Renal cortical epithelial cell (primary cell): ENCODE measurements around the gene HSD17B11. TPM values are rescaled to one million over a fixed set of nuclear protein-coding genes. Genes with fewer than 3 reads are reported as not detected.
"Not testable (repeated sequence)": the region's sequence is repeated elsewhere in the genome, so short reads cannot be mapped to it uniquely, and the experiment has no call there.

Source experiments
- DNase-seq: peaks from one replicate; pipeline ENCODE4 v3.0.0-alpha.2; 2011; ENCODE audit warnings: low read depth
- total RNA-seq: library from RNA; depleted of rRNA; stranded (reverse); fragments of >200 nt; gene quantifications from 2 replicates; pipeline ENCODE4 v1.2.3, GENCODE V29; 2014

HSD17B11 gene, protein sequence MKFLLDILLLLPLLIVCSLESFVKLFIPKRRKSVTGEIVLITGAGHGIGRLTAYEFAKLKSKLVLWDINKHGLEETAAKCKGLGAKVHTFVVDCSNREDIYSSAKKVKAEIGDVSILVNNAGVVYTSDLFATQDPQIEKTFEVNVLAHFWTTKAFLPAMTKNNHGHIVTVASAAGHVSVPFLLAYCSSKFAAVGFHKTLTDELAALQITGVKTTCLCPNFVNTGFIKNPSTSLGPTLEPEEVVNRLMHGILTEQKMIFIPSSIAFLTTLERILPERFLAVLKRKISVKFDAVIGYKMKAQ
- total RNA-seq: 31.6 and 34.0 TPM in 2 replicates

DNA sequence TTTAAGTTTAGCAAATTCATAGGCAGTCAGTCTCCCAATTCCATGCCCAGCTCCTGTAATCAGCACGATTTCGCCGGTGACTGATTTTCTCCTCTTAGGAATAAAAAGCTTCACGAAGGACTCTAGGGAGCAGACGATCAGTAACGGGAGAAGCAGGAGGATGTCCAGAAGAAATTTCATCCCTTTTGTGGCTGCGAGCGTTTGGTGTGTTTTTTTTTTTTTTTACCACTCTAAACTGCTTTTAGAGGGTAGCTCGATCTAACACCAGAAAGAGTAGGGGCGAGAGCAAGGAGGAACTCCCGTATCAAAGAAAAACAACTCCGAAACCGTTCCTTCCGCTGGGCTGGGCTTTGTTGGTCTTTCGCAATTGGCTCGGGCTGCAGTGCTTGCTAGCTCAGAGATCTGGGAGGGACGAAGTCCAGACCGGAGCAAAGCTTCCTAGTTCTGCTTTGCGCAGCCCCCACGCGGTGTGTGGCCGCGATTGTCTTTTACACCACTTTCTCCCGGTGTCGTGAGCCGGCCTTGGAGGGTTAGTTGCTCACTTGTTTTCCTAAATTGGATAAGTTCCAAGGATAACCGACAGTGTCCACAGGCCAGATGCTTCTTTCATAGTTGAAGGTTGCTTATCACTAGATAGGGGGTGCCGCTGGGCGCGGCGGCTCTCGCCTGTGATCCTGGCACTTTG is at the start of gene HSD17B11:
HSD17B11 (minus strand) TSS at position 298 of the 685 bp plus-strand sequence; CDS start at position 180, 118 bp downstream.
- peak; percentile 93 for DNase-seq

DNA sequence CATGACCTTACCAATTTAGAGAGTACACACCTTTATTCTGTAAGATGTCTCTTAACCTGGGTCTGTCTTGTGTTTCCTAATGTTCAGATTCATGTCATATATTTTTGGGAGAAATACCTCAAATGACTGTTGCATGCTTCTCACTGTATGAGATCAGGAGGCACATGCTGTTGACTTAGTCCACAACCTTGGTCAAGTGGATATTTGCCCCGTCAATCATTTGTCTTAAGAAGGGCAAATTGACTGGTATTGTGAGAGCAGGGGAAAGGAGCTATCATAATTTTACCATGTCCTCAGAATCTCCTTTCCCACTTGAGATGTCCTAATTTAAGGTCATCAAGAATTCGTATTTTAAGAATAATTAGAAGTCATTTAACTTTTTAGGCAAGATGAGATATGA is 42.4 kb upstream of the HSD17B11 start:
- DNase-seq: no peak

DNA sequence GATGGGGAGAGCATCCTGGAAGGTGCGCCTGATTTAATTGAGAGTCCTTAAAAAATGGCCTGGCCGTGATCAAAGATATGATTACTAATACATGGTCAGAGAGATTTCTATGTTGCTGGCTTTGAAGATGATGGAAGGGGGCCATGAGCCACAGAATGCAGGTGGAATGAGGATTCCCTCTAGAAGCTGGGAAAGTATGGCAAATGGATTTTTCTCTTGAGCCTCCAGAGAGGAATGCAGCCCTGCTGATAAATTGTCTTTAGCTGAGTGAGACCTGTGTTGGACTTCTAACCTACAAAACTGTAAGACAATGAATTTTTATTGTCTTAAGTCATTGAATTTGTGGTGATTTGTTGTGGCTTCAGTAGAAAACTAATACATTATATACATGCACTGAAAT is 39.0 kb upstream of the HSD17B11 start:
- no peak for DNase-seq

DNA sequence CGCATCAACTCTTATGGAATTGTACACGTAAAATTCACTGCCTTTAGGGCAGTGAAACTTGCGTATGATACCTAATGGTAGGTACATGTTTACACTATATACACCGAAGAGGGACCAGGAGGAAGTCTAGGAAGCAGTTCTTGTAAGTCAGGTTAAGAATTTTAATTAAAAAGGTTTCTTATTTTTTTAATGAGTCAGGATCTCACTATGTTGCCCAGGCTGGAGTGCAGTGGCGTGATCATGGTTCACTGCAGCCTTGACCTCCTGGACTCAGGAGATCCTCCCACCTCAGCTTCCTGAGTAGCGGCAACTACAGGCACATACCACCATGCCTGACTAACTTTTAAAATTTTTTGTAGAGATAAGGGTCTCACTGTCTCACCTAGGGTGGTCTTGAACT is 38.0 kb upstream of the HSD17B11 start:
- no peak for DNase-seq

DNA sequence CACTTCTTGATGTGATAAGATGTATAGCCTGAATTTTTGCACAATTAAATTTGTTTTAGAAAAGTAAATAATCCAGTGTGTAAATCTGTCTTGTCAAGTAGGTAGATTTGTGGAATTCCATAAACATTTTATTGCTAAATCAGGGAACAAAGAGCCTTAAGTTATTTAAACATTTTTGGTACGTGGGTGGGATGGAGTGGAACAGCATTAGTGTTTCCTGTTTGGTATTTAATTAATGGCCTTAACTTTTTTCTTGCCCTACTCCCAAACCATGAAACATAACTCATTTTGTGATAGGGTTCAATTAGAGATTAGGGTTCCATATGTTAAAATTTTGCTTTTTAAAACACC is 36.5 kb upstream of the HSD17B11 start:
- DNase-seq: peak; percentile 7

DNA sequence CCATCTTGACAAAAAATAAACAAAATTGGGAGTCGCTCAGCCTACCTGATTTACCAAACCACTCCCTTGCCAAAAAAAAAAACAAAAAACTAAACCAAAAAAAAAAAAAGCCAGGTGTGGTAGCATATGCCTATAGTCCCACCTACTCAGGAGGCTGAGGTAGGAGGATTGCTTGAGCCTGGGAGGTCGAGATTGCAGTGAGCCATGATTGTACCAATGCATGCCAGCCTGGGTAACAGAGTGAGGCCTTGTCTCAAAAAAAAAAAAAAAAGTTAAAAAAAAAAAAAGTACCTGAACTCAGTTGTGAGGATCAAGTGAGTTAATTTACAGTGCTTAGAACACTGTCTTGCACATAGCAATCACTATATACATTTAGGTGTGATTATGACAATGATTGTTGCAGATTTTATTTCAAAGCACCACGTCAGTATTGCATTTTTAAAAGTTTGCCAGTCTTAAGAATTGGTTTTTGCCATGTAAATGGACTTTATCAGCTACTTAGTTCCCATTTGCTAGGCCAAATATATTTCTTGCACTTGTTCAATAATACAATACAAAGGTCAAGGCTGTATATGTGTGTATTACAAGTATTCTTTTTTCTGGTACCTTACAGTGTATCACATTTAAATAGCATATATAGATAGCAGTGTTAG is 36.0 kb upstream of the HSD17B11 start:
- DNase-seq: no peak

DNA sequence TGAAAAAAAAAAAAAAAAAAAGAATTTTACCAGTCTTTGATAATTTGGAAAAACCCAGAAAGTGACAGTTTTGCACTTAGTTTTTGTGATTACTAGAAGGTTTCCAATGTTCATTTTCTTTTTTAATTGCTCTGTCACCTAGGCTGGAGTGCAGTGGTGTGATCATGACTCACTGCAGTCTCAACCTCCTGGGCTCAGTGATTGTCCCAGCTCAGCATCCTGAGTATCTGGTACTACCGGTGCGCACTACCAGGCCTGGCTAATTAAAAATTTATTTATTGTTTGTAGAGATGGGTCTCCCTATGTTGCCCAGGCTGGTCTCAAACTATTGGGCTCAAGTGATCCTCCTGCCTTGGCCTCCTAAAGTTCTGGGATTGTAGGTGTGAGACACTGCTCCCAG is 34.7 kb upstream of the HSD17B11 start:
- peak; percentile 7 for DNase-seq

DNA sequence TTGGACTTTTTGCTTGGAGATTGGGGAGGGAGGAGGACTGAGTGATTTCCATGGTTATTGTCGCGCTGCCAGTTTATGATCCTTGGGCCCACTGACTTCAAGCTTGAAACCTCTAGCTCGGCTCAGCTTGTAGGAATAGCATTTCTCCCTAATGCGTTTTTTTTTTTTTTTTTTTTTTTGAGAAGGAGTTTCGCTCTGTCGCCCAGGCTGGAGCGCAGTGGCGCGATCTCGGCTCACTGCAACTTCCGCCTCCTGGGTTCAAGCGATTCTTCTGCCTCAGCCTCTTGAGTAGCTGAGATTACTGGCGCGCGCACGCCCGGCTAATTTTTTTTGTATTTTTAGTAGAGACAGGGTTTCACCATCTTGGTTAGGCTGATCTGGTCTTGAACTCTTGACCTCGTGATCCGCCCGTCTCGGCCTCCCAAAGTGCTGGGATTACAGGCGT is 33.1 kb upstream of the HSD17B11 start:
- peak; percentile 7 for DNase-seq

DNA sequence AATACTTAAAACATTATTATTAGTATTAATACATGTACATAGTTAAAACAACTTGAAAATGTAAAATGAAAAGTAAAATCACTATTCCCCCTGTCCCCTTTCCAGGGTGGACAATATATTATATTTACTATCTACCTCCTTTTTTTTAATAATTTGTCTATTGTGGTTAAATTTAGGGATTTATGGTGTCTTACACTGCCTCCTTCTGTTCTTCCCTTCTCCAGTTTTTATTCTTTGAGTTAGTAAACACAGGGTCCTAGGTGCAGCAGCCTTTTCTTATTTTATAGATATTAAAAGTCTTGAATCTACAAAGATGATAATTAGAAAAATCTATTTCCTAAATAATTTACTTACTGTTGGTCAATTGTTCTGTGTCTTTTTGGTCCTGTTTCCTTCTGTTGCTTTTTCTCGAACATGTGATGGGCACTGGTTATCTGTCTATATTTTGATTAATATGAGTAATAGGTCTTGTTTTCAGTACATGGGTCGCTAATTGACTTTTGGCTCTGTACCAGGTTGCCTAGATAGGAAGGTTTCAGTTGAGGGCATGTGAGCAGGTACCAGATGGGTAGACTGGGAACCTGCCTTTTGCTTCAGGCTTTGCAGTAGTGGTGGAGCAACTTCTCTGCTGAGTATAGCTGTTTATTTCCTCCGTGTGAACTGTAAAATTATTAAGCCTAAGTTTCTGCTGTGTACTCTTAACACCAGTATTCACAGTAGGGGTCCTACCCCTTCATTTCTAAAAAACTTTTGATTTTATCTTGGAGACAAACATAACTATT is 32.5 kb upstream of the HSD17B11 start:
- peak; percentile 35 for DNase-seq

DNA sequence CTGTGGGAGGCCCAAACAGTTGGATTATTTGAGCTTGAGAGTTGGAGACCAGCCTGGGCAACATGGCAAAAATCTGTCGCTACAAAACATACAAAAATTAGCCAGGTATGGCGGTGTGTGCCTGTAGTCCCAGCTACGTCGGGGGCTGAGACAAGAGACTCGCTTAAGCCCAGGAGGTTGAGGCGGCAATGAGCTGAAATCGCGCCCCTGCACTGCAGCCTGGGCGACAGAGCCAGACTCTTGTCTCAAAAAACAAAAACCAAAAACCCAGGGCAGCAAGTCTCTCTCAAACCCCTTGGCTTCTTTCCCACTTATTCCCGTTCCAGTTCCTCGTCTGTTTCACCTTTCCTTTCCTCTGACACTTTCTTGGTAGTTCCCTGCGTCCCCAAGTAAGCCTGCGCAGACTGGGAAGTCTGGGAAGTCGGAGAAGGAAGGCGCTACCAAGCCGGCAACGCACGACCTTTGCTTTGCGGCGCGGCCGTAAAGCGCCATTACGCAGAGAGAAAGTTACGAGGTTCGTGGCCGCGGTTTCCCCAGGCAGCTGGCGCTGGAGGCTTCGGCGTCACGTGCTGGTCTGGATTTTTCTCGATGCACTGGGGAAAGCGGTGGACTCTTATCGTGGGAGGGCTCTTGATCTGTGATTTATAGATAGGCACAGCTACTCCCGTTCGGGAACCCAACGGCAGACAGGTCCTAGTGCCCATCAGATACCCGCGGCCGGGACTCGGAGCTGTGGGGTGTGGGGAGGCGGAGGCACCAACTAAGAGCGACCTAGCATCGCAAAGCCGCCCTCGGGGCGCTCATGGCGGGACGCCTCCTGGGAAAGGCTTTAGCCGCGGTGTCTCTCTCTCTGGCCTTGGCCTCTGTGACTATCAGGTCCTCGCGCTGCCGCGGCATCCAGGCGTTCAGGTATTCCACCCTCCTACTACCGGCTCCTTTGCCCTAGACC is 31.4 kb upstream of the HSD17B11 start, which contains the start of gene NUDT9:
NUDT9 (plus strand) TSS at position 470 of the 949 bp plus-strand sequence; CDS start at position 803, 333 bp downstream.
- peak; percentile 91 for DNase-seq

DNA sequence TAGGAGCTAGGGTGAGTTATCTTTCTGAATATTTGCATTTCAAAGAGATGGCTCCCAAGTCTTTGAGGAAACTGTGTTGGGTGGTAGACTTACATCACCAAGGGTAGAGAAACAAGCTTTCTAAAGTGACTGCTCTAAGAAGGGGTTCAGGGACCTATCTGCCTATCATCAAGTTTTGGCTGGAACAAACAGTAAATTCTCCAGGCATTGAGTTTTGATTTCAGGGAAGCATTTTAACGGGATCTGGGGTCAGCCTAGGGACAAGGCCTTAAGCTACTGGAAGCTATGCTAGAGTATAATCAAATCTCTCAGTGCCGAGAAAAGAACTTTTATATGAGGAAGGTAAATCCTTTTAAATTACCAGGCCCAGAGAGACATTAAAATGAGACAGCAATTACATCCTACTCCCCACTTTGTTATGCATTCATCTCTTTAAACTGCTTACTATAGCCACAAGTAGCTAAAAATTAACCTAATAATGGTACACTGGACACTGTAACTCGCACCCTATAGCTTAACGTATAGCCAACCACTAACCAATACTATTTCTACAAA is 29.4 kb upstream of the HSD17B11 start:
- DNase-seq: no peak

DNA sequence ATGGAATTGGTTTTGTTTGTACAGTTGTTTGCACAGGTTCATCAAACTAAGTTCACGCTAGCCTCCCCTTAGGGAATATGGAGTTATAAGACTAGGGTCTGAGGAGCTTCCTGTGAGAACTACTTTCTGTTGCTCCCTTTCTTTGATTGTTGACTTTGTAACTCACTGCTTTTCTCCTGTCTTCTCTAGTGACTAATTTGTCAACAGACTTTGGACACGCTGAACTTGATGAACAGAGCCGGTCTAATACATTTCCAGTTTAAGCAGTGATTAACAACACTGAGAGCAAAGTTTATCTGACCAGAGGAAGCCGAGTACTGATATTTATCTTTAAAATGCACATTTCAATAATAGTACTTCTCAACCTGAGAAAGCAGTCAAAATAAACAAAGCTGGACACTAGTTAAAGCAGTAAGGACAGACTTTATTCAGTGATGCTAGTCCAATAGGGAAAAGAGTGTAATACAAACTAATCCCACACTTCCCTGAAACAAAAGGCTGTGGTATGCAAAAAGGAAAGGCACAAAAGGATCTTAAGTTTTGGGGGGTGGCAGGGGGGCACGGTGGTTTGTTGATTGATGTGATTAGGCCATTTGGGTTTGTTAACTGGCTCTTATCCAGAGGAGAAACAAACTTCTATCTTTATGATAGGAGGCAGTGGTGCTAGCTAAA is 28.7 kb upstream of the HSD17B11 start:
- peak; percentile 32 for DNase-seq

DNA sequence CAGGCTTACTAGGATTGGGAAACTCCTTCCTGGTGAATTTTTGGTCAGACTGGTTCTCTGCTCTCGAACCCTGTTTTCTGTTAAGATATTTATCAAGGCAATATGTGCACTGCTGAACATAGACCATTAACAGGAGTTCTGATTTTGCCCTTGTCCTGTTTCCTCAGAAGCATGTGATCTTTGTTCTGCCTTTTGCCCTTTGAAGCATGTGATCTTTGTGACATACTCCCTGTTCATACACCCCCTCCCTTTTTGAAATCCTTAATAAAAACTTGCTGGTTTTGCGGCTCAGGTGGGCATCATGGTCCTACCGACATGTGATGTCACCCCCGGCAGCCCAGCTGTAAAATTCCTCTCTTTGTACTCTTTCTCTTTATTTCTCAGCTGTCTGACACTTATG is 27.4 kb upstream of the HSD17B11 start:
- DNase-seq: not testable (repeated sequence)

DNA sequence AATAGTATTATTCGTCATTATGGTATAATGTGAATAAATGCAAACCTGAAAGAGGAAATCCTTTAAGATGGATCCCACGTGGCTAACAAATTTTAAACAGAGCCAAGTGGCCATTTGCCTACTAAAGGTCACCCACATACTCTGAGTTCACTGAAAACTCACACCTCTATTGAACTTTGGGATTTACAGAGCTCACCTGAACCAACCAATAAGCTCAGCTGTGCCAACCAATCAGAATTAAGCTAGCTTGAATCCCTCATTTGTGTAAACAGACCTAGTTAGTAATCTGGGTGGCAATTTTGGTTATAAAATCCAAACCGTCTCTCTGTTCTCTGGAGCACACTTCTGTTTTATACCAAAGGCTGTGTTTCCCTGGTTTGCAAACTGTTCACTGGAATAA is 26.0 kb upstream of the HSD17B11 start:
- DNase-seq: no peak

DNA sequence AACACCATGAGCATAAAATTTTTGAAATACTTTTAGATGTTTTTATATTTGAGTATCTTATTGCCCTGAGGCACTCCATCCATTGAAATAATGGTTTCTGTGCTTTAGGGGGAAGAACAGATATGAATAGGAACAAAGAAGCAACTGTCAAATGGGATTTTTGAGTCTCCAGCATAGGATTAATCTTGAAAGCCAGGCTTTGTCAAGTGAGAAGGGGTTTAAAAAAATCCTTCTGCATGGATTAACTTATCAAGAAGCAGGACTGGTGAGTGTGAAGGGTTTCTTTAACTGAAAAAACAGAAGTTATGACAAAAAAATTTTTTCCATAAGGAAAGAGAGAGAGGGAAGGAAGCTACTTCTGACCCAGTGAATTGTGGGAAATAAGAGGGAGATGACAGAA is 23.8 kb upstream of the HSD17B11 start:
- no peak for DNase-seq

DNA sequence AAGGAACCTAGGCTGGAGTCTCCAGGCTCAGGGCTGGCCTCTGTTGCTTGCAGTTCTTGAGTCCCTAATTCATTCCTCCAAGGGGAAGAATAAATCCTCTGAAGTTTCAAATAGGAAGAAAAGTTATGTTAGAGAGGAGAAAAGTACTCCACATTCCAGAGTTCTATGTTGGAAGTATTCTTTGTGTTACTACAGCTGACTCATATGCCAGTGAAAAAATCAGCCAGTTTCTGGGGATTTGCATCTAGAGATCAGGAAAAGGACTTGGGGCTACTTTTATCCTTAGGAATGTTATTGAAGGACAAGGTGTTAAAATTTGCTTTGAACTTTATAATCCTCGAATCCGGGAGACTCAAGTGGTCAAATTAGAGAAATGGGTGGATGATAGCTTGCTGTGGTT is 19.7 kb upstream of the HSD17B11 start:
- DNase-seq: no peak

DNA sequence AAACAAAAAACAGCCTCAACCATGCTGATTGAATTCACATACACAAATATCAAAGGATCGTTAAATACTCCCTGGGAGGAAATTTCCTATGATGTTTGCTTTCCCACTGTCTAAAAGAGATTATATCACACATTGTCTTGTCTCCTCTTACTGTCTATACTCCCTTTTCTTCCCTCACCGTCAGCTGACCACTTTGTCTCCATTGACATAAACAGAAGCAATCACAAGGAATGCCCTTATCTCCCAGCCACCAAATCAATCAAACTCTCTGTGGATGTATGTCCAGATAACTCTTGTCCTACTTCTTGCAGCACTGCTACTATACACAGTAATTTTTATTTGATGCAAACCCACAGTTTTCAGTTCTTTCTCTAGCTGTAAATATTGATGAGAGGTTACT is 19.2 kb upstream of the HSD17B11 start:
- no peak for DNase-seq

DNA sequence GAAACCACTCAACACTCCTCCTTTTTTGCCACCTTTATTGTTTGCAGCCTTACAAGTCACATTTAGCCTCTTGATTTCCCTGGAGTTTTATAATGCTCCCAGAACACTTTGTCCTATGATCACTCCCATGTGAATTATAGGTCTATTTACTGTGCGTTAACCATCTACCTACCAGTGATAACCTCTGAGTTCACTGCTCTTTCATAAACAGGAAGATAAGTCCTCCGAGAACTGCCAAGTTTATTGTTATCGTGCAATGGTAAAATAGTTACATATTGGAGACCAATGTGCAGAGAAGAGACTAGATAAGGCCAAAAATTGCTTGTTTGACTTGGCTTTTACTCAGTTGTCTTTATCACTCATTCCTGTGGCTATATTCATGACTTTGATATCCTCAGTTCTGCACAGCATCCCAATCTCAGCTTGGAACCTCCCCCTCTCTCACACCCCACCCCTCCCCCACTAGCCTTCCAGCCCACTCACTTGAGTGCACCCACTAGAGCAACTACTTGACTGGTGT is 18.5 kb upstream of the HSD17B11 start:
- no peak for DNase-seq

DNA sequence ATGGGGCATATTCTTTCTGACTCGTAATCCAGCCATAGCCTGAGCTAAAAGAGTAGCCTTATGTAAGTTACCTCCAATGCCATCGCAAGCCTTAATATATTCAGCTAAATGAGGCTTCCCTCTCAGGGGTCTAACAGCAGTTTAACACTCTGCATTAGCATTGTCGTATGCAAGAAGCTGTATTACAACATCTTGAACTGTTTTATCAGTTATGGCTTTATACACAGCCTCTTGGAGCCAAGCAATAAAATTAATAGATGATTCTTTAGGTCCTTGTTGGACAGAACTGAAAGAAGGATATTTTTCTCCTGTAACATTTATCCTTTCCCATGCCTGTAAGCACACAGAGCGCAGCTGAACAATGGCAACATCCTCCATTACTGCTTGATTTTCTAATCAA is 15.9 kb upstream of the HSD17B11 start:
- not testable (repeated sequence) for DNase-seq

DNA sequence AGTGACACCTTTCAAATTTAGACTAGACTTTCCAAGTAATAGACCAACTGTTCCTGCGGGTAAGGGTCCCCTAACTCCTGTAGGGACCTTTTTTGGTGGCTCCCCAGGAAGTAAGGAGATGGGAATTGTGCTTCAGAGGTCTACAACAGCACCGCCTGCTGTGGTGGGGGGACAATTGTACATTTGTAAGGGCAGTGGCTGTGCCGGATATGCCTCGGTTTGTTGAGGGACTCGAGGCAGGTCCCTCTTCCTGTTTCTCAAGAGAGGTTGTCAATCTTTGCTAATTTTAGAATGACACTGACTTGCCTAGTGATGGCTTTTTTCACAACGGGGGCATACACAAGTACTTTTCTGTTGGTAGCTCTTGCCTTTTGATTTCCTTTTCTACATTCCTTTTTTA is 15.5 kb upstream of the HSD17B11 start:
- no peak for DNase-seq
